ENCODE measurements around the gene TLR2.

DNA sequence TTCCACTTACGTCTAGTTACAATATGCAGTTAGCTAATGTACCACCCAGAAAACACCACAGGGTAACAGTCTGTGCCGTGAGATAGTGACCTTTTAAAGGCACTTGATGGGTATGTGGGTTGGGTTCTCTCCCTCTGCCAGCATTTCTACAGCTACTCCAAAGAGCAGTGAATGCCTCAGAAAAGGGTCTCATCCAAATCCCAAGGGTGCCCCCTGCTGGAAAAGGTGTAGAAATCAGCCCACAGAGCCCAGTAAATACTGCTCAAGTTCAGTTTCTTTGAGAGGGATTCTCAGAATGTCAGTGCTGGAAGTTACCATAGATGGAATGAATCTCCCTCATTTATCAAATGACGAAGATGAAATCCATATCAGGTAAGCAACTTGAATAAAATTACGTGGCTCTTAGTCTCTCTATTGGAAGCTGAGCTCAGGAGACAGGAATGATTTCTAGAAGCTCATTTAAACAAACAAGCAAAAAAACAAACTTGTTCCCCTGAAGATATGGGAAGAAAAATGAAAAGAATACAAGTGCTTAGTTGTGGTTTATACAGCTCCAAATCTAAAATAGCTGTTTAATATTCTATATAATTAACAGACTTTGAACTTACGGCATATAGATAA lies 66.2 kb downstream of the TLR2 start:
- TF ChIP-seq, protein P1, sequence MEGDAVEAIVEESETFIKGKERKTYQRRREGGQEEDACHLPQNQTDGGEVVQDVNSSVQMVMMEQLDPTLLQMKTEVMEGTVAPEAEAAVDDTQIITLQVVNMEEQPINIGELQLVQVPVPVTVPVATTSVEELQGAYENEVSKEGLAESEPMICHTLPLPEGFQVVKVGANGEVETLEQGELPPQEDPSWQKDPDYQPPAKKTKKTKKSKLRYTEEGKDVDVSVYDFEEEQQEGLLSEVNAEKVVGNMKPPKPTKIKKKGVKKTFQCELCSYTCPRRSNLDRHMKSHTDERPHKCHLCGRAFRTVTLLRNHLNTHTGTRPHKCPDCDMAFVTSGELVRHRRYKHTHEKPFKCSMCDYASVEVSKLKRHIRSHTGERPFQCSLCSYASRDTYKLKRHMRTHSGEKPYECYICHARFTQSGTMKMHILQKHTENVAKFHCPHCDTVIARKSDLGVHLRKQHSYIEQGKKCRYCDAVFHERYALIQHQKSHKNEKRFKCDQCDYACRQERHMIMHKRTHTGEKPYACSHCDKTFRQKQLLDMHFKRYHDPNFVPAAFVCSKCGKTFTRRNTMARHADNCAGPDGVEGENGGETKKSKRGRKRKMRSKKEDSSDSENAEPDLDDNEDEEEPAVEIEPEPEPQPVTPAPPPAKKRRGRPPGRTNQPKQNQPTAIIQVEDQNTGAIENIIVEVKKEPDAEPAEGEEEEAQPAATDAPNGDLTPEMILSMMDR (IDR thresholded peaks at IDR 0.05) = peak; percentile 88
- no peak for TF ChIP-seq EZH2phosphoT487 (IDR thresholded peaks at IDR 0.05)
